Measurements from ENCODE around the gene GNB2.

Gene GNB2

DNA sequence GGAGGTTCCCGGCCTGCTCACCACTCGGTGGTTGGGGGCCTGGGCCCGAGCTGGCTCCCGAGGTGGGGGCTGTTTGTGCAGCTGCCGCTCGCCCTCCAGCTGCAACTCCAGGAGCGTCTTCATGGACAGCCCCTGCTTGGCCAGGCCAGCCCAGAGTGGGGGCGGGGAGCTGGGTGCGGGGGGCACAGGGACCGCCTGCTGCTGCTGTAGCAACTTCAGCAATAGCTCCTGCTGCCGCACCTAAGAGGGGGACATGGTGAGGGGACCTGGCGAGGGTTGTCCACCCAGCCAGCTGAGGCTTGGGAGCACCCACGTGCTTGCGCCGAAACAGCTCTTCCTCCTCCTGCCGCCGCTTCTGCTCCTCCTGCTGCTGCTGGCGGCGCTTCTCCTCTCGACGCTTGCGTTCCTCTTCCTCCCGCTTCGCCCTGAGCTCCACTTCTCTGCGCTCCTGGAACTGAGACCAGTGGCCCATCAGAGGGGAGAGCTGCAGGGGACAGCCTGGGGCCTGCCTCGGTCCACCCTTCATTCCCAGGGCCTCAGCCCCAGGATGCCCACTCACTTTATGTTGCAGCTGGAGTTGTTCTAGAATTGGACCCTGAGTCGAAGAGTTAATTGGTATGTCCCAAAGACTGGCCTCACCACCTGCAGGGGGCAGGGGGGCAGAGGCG, 9.6 kb downstream of the GNB2 start:
- H3K27me3 ChIP-seq (ENCODE audit: insufficient read depth, low read length) = no peaks in the 10 kb centered on the region
- H2AFZ ChIP-seq (ENCODE audit: low read length, unreplicated experiment) = no peak overlapping the region
- H3K27ac ChIP-seq (ENCODE audit: low read depth, low read length) = no peak overlapping the region
- H3K36me3 ChIP-seq (ENCODE audit: insufficient read depth, low read length) = peaks cover 5% of the 10 kb centered on the region; the same call in 1 of the 2 replicates
- peaks cover under 1% of the 10 kb centered on the region for H3K79me2 ChIP-seq (ENCODE audit: control insufficient read depth, insufficient read depth, low read length, unreplicated experiment)
- H3K4me1 ChIP-seq (ENCODE audit: control insufficient read depth, insufficient read depth, low read length, unreplicated experiment) = peaks cover 24% of the 10 kb centered on the region
- H3K4me3 ChIP-seq (ENCODE audit: low read depth, low read length) = no peak overlapping the region

DNA sequence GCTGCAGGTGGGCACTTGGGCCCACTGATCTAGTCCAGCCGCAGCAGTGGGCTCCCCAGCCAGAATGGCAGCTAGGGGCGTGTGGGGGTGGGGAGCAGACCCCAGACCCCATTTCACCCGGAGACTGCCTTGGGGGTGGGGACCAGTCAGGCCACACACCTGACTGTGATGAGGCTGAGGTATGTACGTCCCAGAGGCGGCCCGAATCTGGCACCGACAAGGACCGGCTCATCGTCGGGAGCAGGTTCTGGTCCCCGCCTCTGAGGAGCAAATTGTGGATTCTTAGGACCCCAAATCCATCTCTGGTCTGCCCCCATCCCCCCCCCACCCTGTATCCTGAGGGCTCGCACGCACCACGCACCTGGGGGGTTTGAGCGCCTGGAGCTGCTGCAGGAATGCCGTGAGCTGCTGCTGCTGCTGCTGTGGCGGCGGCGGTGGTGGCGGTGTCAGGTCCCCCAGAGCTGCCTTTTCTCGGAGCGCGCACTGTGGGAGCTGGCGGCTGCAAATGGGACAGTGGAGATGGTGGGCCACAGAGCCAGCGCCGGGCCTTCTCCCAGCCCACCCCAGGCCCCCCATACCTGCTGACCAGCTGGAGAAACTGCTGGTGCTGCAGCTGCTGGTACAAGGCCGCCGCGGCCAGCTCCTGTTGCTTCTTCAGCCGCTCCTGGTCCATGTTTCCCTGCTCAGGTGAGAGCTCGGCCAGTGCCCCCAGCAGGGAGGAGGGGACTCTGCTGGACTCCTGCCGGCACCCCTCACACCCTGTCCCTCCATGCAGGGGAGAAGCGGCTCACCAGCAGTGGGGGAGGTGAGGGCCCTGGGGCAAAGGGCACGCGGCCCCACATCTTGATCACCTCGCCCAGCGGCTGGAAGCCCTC, 10.4 kb downstream of the GNB2 start:
- Histone ChIP-seq H3K4me3 (ENCODE audit: low read depth, low read length) (no peak overlapping the region), H2AFZ (ENCODE audit: low read length, unreplicated experiment) (no peak overlapping the region), H3K36me3 (ENCODE audit: insufficient read depth, low read length) (peaks cover 5% of the 10 kb centered on the region; the same call in 1 of the 2 replicates), H3K27me3 (ENCODE audit: insufficient read depth, low read length) (no peaks in the 10 kb centered on the region), H3K4me1 (ENCODE audit: control insufficient read depth, insufficient read depth, low read length, unreplicated experiment) (peaks cover 29% of the 10 kb centered on the region), H3K27ac (ENCODE audit: low read depth, low read length) (no peak overlapping the region), H3K79me2 (ENCODE audit: control insufficient read depth, insufficient read depth, low read length, unreplicated experiment) (peaks cover 8% of the 10 kb centered on the region)

DNA sequence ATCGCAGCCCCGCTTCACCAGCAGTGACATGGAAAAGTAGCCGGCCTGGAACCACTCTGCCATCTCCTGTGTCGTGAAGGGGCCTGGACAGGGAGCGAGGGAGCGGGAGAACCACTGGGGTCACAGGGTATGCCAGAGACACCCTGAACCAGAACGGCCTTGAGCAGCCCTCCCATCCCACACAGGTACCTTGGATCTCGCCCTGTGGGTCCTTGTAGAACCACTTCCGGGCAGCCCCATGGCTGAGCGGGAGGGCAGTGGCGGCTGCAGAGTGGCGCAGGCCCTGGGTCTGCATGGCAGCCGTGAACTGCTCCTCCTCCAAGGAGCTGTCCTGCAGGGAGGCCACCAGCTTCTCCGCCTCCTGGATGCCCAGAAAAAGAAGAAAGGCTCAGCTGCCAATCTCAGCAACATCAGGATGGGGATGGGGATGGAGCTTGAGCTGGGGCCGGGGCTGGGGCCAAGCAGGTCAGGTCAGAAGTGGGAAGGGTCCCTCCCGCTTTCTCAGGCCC, 11.0 kb downstream of the GNB2 start:
- H3K4me3 ChIP-seq (ENCODE audit: low read depth, low read length) = no peak overlapping the region
- H3K27ac ChIP-seq (ENCODE audit: low read depth, low read length) = no peak overlapping the region
- H3K79me2 ChIP-seq (ENCODE audit: control insufficient read depth, insufficient read depth, low read length, unreplicated experiment) = peaks cover 15% of the 10 kb centered on the region
- H3K27me3 ChIP-seq (ENCODE audit: insufficient read depth, low read length) = no peaks in the 10 kb centered on the region
- H3K4me1 ChIP-seq (ENCODE audit: control insufficient read depth, insufficient read depth, low read length, unreplicated experiment) = peaks cover 34% of the 10 kb centered on the region
- H2AFZ ChIP-seq (ENCODE audit: low read length, unreplicated experiment) = no peak overlapping the region
- H3K36me3 ChIP-seq (ENCODE audit: insufficient read depth, low read length) = peaks cover 5% of the 10 kb centered on the region; the same call in 1 of the 2 replicates

DNA sequence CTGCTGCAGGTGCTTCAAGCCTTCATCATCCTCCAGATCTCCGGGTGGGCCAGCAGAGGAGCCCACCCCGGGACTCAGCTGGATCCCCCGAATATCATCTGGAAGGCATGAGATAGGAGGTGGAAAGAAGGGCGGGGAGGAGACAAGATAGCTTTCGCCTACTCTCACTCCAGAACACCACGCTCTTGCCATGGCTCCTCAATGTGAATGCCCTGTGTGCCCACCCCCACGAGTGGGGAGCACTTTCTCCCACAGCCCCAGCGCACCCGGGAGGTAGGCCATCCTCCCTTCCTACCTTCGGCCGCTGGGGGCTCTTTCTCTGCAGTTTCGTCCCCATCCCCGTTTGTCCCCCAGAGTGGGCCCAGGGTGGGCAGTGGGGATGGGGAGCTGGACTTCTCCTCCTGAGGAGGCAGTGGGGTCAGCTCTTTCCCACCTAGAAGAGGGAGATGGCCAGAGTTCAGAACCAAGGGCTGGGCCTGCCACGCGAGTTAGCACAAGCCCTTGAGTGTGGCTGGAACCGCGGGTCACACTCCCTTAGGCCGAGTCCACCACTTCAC, 11.6 kb downstream of the GNB2 start:
- no peak overlapping the region for H3K27ac ChIP-seq (ENCODE audit: low read depth, low read length)
- peaks cover 36% of the 10 kb centered on the region for H3K4me1 ChIP-seq (ENCODE audit: control insufficient read depth, insufficient read depth, low read length, unreplicated experiment)
- H3K4me3 ChIP-seq (ENCODE audit: low read depth, low read length) = no peak overlapping the region
- H3K36me3 ChIP-seq (ENCODE audit: insufficient read depth, low read length) = peaks cover 5% of the 10 kb centered on the region; the same call in 1 of the 2 replicates
- H3K27me3 ChIP-seq (ENCODE audit: insufficient read depth, low read length) = no peaks in the 10 kb centered on the region
- H2AFZ ChIP-seq (ENCODE audit: low read length, unreplicated experiment) = no peak overlapping the region
- H3K79me2 ChIP-seq (ENCODE audit: control insufficient read depth, insufficient read depth, low read length, unreplicated experiment) = peaks cover 20% of the 10 kb centered on the region

DNA sequence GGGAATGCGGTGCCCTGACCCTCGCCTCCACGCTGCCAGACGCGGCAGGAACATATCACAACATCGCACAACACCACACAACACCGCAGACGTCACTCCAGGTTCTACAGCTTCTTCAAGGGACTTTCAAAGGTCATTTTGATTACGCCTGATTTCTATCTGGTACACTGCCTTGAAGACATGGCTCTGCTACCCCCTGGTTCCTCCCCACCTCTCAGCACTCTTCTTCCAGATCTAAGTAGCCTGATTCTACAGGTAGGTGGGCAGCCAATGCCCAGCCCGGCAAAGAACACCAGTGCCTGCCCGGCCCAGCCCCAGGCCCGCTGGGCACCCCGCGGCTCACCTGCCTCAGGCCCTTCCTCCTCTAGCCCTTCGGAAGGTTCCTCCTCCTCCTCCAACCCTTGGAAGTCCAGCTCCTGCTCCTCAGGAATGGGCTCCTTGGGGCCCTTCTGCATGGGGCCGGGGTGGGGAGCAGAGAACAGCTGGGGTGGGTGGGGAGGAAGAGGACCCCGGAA, 12.1 kb downstream of the GNB2 start:
- peaks cover 31% of the 10 kb centered on the region for H3K4me1 ChIP-seq (ENCODE audit: control insufficient read depth, insufficient read depth, low read length, unreplicated experiment)
- H2AFZ ChIP-seq (ENCODE audit: low read length, unreplicated experiment) = no peak overlapping the region
- peaks cover 5% of the 10 kb centered on the region; the same call in 1 of the 2 replicates for H3K36me3 ChIP-seq (ENCODE audit: insufficient read depth, low read length)
- H3K79me2 ChIP-seq (ENCODE audit: control insufficient read depth, insufficient read depth, low read length, unreplicated experiment) = peaks cover 25% of the 10 kb centered on the region
- H3K27ac ChIP-seq (ENCODE audit: low read depth, low read length) = no peak overlapping the region
- no peaks in the 10 kb centered on the region for H3K27me3 ChIP-seq (ENCODE audit: insufficient read depth, low read length)
- H3K4me3 ChIP-seq (ENCODE audit: low read depth, low read length) = no peak overlapping the region

DNA sequence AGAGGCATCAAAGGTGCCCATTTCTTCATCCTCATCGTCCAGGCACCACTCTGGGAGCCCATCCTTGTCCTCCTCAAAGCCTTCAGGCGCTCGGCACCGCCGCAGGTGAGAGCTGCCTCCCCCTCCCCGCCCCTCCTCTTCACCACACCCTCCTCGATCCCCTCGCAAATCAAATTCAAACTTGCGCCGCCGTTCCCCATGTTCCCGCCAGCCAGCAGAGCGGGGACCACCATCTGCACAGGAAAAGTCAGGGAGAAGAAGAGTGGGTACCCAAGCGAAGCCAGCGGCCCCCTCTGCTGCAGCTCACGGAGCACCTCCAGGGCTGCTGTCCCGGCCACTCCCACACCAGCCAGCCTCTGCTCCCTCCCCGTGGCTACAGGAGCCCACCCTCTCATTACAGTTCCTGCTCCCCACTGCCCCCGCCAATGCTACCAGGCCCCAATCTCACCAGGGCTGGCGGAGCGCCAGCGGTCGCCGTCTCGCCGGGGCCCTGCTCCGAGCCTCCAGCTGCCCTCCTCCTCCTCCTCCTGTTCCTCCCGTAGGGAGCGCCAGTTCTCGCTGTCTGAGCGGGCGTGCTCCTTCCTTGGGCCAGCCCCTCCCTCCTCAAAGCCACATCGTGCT, 12.8 kb downstream of the GNB2 start:
- no peak overlapping the region for H3K27ac ChIP-seq (ENCODE audit: low read depth, low read length)
- H3K4me1 ChIP-seq (ENCODE audit: control insufficient read depth, insufficient read depth, low read length, unreplicated experiment) = peaks cover 33% of the 10 kb centered on the region
- peaks cover 31% of the 10 kb centered on the region for H3K79me2 ChIP-seq (ENCODE audit: control insufficient read depth, insufficient read depth, low read length, unreplicated experiment)
- no peak overlapping the region for H3K4me3 ChIP-seq (ENCODE audit: low read depth, low read length)
- H3K36me3 ChIP-seq (ENCODE audit: insufficient read depth, low read length) = peaks cover 5% of the 10 kb centered on the region; the same call in 1 of the 2 replicates
- no peaks in the 10 kb centered on the region for H3K27me3 ChIP-seq (ENCODE audit: insufficient read depth, low read length)
- no peak overlapping the region for H2AFZ ChIP-seq (ENCODE audit: low read length, unreplicated experiment)

DNA sequence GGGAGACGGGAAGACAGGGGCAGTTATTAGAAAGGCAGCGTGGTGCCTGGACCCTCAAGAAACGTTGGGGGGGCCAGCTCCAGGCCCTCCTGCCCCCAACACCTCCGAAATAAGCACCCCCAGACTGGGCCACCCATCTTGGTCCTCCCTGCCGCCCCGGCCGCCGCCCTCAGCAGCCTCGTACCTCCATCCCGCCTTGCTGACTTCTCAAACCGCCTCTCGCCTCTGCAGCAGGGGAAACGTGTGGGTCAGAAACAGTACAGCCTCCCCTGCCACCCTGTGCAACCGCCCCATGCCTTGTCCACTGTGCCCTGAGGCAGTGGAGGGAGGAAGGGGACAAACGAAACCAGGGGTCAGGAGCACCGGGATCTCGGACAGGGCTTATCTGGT, 13.3 kb downstream of the GNB2 start:
- H2AFZ ChIP-seq (ENCODE audit: low read length, unreplicated experiment) = no peak overlapping the region
- H3K79me2 ChIP-seq (ENCODE audit: control insufficient read depth, insufficient read depth, low read length, unreplicated experiment) = peaks cover 36% of the 10 kb centered on the region
- peaks cover 34% of the 10 kb centered on the region for H3K4me1 ChIP-seq (ENCODE audit: control insufficient read depth, insufficient read depth, low read length, unreplicated experiment)
- peaks cover 3% of the 10 kb centered on the region; the same call in 1 of the 2 replicates for H3K36me3 ChIP-seq (ENCODE audit: insufficient read depth, low read length)
- H3K27me3 ChIP-seq (ENCODE audit: insufficient read depth, low read length) = no peaks in the 10 kb centered on the region
- H3K27ac ChIP-seq (ENCODE audit: low read depth, low read length) = no peak overlapping the region
- H3K4me3 ChIP-seq (ENCODE audit: low read depth, low read length) = no peak overlapping the region

DNA sequence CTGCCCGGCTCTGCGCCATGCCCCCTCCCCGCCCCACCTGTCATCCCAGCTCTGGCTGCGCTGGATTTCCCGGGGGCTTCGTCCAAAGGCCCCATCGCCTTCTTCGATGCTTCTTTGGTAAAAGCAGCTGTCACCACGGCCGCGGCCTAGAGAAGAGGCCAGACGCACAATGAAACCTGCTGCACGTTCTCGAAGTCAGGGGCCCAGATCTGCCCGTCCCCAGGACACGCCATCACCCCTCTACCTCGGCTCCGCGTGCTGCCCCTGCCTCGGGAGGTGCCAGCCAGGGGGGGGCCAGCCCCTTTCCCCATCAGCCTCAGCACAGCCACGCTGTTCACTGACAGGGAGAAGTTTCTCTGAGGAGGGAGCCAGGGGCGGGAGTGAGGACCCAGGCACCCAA, 13.7 kb downstream of the GNB2 start:
- Histone ChIP-seq H3K27me3 (ENCODE audit: insufficient read depth, low read length) (no peaks in the 10 kb centered on the region), H3K4me1 (ENCODE audit: control insufficient read depth, insufficient read depth, low read length, unreplicated experiment) (peaks cover 35% of the 10 kb centered on the region), H3K36me3 (ENCODE audit: insufficient read depth, low read length) (no peaks in the 10 kb centered on the region; the same call in 1 of the 2 replicates), H2AFZ (ENCODE audit: low read length, unreplicated experiment) (no peak overlapping the region), H3K79me2 (ENCODE audit: control insufficient read depth, insufficient read depth, low read length, unreplicated experiment) (peaks cover 41% of the 10 kb centered on the region), H3K4me3 (ENCODE audit: low read depth, low read length) (no peak overlapping the region), H3K27ac (ENCODE audit: low read depth, low read length) (no peak overlapping the region)

DNA sequence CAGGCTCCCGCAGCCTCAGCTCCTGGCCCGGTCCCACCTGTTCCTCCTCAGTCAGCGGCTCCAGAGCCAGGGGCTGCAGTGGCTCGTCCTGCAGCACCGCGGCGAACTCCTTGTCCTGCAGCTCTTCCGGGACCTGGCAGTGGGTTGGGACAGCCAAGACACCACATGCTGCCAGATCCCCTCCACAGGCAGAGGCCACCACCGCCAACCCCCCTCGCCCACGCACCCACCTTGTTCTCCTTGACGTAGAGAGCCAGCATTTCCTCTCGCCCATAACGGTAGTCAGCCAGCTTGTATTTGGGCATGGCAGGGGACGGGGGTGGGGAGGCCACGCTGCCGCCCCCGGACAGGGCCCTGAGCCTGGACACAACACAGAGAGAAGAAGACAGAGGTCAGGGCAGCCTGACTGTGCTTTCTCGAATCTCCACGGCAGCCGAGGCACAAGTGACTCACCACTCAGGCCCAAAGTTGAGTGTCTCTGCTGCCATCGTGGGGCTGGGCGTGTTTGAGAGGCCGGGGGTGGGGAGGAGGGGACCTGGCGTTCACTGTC, 14.3 kb downstream of the GNB2 start:
- H2AFZ ChIP-seq (ENCODE audit: low read length, unreplicated experiment) = no peak overlapping the region
- H3K27ac ChIP-seq (ENCODE audit: low read depth, low read length) = no peak overlapping the region
- peaks cover 47% of the 10 kb centered on the region for H3K79me2 ChIP-seq (ENCODE audit: control insufficient read depth, insufficient read depth, low read length, unreplicated experiment)
- H3K4me1 ChIP-seq (ENCODE audit: control insufficient read depth, insufficient read depth, low read length, unreplicated experiment) = peaks cover 34% of the 10 kb centered on the region
- H3K4me3 ChIP-seq (ENCODE audit: low read depth, low read length) = no peak overlapping the region
- no peaks in the 10 kb centered on the region for H3K27me3 ChIP-seq (ENCODE audit: insufficient read depth, low read length)
- H3K36me3 ChIP-seq (ENCODE audit: insufficient read depth, low read length) = no peaks in the 10 kb centered on the region; the same call in 1 of the 2 replicates

Data from ACC112 (cell line).